Measurements from ENCODE around the gene PARN. TPM values are rescaled to one million over a fixed set of nuclear protein-coding genes. Genes with fewer than 3 reads are reported as not detected.

PARN gene
- total and polyA plus RNA-seq, 9 of the 15 experiments (the other 6 are each of a cell fraction or from before 2014, with no cell fraction given) = 9.6 to 51.3 (median 40.4) TPM

- Histone ChIP-seq H3K79me2 (ENCODE audit: control insufficient read depth, insufficient read depth, low read length) (no peaks in the 10 kb centered on the region), H3K36me3 (ENCODE audit: control insufficient read depth, insufficient read depth, low read length) (0 out of 3 replicates have a peak, but pooled peaks cover 3% of the 10 kb centered on the region), H3K9me3 (replicated peaks; ENCODE audit: control insufficient read depth, insufficient read depth, low read depth, low read length) (no peaks in the 10 kb centered on the region), H3K9me1 (ENCODE audit: control insufficient read depth, insufficient read depth, low read length) (no peaks in the 10 kb centered on the region), H4K20me1 (replicated peaks; ENCODE audit: control insufficient read depth, insufficient read depth, low read length) (no peaks in the 10 kb centered on the region), H3K4me3 (no peak overlapping the region), H3K4me2 (ENCODE audit: insufficient read depth, low read length) (no peak overlapping the region), H2AFZ (ENCODE audit: low read depth, low read length) (no peak overlapping the region), H3K27ac (ENCODE audit: extremely low read depth, low read depth, low read length) (no peak overlapping the region), H3K4me1 (replicated peaks in 1 of 2; ENCODE audit: control insufficient read depth in 2 of 2, insufficient read depth in 2 of 2, low read length in 2 of 2) (no peaks in the 10 kb centered on the region), H3K27me3 (ENCODE audit: control insufficient read depth in 2 of 2, insufficient read depth in 2 of 2, low read length in 2 of 2) (no peaks in the 10 kb centered on the region), H3K9ac (ENCODE audit: insufficient read depth in 1 of 2, low read depth in 2 of 2, low read length in 2 of 2) (peak overlapping the region in 1 of 2 experiments; percentile 14; a peak in 1 of 4 replicates)
- intact Hi-C loops (cut with micrococcal nuclease) (no loop called here), in situ Hi-C loops (cut with MboI) (no loop called here)
- TF ChIP-seq ATF1 (CRISPR knock-in tag; IDR thresholded peaks at IDR 0.05) = no peak
- no peak for TF ChIP-seq ATF1 (tag; IDR thresholded peaks at IDR 0.05)
- no peak for TF ChIP-seq ZFP30 (CRISPR knock-in tag; IDR thresholded peaks at IDR 0.05; ENCODE audit: borderline replicate concordance)
- no peak for TF ChIP-seq FOXK1 (CRISPR knock-in tag; IDR thresholded peaks at IDR 0.05; ENCODE audit: borderline replicate concordance)
- TF ChIP-seq NFRKB (IDR thresholded peaks at IDR 0.05; ENCODE audit: low read depth) = no peak
- no peak for TF ChIP-seq ZNF79 (CRISPR knock-in tag; IDR thresholded peaks at IDR 0.05; ENCODE audit: low read depth)
- no peak for TF ChIP-seq SMAD1 (IDR thresholded peaks at IDR 0.05; ENCODE audit: low read depth, low read length, partially characterized antibody)
- TF ChIP-seq SETDB1 (IDR thresholded peaks at IDR 0.05; ENCODE audit: low read length) = no peak
- no peak for TF ChIP-seq ZNF695 (CRISPR knock-in tag; IDR thresholded peaks at IDR 0.05)
- BruUV-seq (replicated peaks) = no TSS peak
- WGBS (ENCODE audit: insufficient coverage, low coverage, missing lambda C conversion rate) = 87% methylated on average over 10 of the region's 13 CpGs
- ChIA-PET CTCF (ENCODE audit: low intra/inter-chr PET ratio) (no interaction called here), POLR2A (no interaction called here)
- ATAC-seq (no peak), DNase-seq (ENCODE audit: extremely low read depth in 1 of 4, low spot score in 3 of 4) (no peak), FAIRE-seq (no peak)
Measured at GRCh38 chr16:14436401-14436955, 193.6 kb downstream of the PARN start.

All from K562 (cell line).